Measurements from ENCODE around the gene DGKD.

The DGKD gene

DNA sequence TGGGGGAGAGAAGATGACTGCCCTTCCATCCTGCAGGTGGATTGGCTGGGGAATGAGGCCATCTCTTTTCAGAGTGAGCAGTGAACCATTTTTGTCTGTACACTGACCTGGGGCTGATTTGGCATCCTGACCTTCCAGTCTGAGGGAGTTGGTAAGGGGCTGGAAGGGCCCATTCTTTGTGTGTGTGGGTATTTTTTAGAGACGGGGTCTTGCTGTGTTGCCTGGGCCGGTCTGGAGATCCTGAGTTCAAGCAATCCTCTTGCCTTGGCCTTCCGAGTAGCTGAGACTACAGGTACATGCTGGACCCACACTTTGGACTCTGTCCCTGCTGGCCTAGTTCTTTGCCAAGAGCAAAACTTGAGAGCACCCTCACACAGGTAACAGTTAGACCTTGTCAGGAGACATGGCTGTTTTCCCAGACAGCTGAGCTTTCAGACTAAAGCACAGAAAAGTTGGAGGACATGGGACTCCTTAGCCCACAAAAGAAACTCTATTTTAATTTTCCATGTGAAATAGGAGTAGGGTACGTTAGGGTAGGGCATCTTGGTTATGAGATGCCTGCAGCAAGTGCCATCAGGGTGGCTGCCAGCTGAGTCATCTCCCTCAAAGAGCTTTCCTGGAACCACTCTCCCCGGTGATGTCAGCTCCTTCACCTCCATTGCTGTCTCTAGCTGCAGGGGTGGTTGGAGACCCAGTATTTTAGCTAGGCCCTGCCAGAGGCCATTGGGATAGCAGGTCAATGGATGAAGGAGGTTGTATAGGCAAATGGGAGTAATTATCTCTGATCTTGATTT is 60.7 kb downstream of the DGKD start:
- DNase-seq, result no peak

DNA sequence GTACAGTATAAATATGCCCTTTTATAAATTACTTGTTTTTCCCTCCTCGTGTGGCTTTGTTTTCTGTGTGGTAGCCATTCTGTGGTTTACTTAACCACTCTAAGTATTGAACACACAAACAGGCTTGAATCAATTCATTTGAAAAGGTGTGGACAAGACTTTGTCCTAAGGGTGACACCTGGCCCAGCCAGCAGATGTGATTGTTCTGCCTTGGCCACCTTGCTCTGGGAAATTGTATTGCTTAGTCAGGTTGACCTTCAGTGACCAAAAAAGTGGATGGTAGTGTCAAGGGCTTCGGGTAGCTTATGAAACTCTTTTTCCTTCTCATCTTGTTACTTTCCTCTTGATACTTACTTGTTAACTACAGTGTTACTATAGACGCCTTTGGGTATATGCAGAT is 61.9 kb downstream of the DGKD start:
- DNase-seq, result no peak

- no peak for DNase-seq
These were observed 62.4 kb downstream of the DGKD start for GRCh38 chr2:233416706-233417105.

- no peak for DNase-seq
These were observed 63.0 kb downstream of the DGKD start for GRCh38 chr2:233417282-233417681.

DNA sequence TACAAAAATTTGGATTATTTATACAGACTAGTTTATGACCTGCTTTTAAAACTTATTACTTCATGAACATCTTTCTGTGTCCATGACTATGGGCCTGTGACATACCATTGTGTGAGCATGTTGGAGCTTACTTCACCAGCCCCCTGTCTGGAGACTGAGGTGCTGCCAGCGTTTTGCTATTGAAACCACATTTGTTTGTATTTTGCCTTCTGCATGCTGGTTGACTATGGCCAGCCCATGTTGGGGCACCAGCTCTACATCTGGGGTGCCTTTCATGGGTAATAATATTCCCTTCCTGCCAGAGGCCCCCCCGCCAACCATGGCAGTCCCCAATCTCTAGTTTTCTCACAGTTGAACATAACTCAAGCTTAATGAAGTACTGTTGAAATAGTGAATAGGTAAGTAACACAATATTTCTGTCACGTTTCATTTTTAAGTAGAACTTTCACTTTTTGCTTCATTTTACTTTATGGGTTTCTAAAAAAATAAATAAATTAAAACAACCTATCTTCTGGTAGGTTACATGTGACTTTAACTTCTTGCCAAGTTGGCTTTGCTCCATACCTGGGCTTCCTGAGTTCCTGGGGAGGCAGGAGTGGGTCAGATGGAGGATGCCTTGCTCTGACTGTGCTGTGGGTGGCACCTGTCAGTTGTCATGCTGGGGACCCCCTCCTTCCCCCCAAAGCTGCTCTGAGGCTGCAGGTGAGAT is 63.9 kb downstream of the DGKD start:
- DNase-seq, result no peak

GRCh38 chr2:233418761-233419546 is 64.7 kb downstream of the DGKD start:
- DNase-seq, result no peak

GRCh38 chr2:233419602-233420391 is 65.5 kb downstream of the DGKD start:
- no peak for DNase-seq

DNA sequence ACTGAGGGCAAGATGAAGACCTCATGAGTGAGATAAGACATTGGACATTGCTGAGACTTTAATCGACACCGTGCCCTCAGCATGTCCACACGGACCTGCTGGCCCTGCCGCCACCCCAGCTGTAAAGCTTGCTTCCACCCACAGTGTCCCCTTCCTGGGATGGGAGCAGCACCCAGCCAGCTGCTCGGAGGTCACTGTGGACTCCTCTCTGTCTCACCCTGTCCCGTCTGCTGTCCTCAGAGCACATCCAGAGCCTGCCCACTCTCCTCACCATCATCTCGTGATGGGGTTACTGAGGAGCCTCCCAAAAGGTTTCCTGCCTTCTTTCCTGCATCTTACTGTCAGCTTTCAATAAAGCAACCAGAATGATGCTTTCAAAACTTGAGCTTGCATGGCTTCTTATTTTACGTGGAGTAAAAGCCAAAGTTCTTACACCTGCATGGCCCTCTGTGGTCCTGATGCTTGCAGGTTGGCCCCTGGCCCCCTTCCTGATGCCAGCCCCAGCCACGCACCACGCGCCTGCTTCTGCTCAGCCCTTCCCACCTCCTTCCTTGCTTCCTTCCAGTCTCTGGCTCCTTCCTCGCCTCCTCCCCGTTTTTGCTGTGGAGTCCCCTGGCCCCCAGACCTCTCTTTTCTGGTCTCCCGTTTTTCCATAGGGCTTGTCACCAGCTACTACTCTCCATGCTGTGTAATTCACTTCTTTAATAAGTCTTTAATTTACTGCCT is 67.0 kb downstream of the DGKD start:
- DNase-seq, result no peak

DNA sequence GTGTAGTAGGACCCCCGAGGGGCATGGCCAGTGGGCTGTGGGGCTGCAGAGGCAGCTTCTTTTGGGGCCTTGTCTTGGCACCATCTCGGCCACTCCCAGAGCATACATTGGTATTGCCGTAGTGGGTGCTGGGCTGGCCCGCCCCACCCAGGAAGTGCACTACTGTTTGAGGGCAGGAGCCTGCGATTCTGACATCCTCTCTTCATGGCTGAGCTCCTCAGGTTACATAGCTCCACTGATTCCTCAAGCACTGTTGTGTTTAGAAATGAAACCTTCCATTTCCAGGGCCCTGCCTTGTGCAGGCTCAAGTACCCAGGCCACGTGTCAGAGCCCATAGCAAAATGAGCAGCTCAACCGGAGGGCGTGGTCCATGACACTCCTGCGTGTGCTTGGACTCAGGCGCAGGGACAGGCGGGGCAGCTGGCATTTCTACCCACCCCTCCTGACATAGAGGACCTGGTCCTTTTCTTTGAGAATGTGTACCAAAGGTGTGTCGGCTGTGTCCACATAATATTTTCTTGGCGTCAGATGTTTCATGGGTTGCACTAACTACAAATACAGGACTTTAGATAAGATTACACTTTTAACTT is 67.9 kb downstream of the DGKD start:
- no peak for DNase-seq

DNA sequence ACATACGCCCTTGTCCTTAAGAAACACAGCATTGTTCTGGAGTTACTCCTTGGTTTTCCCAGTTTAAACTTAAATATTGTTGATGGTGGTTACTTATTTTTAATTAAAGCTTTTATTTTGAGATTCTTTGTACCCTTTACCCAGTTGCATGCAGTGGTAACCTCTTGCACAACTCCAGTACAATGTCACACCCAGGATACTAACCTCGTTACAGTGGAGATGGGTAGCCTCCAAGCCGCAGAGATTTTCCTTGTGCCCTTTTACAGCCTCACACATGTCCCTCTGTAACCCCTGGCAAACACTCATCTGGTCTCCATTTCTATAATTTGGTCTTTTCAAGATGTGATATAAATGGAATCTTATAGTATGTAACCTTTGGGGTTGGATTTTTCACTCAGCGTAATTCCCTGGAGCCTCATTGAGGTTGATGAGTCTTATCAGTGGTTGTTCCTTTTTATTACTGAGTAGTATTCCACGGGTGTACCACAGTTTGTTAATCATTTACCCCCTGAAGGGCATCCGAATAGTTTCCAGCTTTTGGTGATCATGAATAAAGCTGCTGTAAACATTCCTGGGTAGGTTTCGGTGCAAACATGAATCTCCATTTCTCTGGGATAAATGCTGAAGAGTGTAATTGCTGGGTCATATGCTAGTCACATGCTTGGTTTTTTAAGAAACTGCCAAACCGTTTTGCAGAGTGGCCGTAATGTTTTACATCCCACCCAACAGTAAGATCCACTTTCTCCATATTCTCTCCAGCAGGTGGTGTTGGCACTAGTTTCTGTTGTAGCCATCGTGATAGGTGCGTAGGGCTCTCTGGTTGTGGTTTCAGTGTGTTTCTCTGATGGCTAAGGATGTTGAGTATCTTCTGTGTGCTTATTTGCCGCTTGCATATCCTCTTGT is 68.6 kb downstream of the DGKD start:
- DNase-seq, result no peak

DNA sequence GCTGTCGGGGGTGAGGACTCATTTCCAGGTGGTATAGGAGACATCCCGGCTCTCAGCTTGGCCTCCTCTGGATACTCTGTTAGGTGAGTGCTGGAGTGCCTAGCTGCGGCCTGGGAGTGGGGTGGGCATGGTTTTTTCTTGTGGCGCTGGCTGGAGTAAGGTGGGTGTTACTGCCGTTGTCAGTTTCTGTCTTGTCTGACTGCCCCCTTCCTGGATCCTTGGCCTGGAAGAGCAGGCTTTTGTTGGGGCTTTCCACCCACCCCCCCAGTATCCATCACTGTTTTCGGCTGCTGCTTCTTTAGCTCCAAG is 69.2 kb downstream of the DGKD start:
- DNase-seq, result no peak

- no peak for DNase-seq
These were observed 70.1 kb downstream of the DGKD start for GRCh38 chr2:233424154-233424951.

GRCh38 chr2:233426619-233427342 is 72.5 kb downstream of the DGKD start:
- no peak for DNase-seq

GRCh38 chr2:233428008-233428407 is 73.7 kb downstream of the DGKD start:
- no peak for DNase-seq

DNA sequence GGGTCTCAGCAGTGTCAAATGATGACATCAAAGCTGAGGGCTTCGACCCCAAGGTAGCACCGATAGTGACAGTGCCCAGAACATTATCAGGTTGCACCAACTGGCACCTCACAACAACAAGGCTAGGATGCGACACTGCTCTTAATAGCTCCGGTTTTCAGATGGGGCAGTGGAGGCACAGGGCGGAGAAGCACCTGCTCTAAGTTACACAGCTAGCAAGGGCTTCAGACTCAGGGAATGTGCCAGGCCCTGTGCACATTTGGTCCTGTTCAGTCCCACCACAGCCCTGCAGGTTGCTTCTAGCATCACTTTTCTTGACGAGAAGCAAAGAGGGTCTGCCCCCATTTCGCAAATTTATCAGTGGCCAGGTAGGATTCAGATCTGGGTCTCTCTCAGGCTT is 74.1 kb downstream of the DGKD start:
- DNase-seq, result no peak

DNA sequence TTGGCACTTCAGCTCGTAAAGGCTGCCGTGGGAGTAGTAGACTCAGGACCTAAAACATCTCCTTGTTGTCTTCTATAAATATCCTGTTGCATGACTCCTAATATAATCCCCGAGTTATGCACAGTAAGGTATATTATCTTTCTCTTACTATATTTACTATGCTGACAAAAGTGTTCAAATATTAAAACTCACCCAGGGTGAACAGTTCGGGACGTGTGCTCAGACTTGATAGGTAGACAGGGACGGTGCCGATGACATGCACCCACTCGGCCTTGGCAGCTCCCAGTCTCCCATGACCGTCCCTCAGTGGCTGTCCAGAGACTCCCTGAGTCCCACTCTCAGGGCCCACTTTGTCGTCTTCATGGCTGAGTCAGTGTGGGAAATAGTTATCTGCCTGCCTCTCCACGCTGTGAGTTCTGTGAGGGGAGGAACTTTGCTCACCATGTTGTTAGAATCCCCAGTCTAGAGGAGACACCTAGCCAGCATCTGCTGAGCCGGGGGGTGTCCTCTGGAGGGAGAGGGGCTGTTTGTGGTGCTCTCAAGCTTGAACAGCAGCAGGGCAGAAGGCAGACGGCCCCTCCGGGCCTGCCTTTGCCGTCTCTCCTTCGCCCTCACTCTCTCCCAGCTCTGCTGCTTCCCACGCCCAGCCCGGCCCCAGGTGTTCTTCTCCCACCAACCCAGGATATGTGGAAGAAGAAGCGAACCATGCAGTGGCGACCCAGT is 75.0 kb downstream of the DGKD start:
- DNase-seq, result no peak

GRCh38 chr2:233430081-233430480 is 75.8 kb downstream of the DGKD start:
- no peak for DNase-seq

DNA sequence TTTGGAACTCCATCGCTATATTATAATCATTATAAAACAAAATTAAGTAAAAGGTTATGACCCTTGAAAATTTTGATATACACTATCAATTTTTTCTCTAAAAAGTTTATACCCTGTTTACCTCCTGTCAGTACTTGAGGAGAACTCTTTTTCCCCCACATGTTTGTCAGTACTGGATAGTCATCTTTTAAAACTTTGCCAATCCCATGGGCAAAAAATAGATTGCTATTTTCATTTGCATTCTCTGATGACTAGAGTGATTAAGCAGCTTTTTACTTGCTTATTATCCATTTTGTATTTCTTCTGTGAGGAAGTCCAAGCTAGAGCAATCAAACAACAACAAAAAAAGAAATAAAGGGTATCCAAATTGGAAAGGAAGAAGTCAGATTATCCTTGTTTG is 76.4 kb downstream of the DGKD start:
- DNase-seq, result no peak

DNA sequence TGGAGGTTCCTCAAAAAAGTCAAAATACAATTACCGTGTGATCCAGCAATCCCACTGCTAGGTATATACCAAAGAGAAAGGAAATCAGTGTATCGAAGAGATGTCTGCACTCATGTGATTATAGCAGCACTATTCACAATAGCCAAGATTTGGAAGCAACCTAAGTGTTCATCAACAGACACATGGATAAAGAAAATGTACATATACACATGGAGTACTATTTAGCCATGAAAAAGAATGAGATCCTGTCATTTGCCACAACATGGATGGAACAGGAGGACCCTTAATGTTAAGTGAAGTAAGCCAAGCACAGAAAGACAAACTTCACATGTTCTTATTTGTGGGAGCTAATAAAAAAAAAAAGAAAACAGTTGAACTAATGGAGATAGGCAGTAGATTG is 78.7 kb downstream of the DGKD start:
- no peak for DNase-seq

Data from hippocampal formation (tissue), 2 donors.